NCI-H2107 (cell line): ENCODE results near the gene ZBTB7A.
A peak's percentile ranks its signal among the peaks of the same experiment; 100 is the strongest.

Source experiments
- DNase-seq: peaks from one replicate; lab custom pipeline; 2025; lab: John Stamatoyannopoulos, UW

The ZBTB7A gene

DNA sequence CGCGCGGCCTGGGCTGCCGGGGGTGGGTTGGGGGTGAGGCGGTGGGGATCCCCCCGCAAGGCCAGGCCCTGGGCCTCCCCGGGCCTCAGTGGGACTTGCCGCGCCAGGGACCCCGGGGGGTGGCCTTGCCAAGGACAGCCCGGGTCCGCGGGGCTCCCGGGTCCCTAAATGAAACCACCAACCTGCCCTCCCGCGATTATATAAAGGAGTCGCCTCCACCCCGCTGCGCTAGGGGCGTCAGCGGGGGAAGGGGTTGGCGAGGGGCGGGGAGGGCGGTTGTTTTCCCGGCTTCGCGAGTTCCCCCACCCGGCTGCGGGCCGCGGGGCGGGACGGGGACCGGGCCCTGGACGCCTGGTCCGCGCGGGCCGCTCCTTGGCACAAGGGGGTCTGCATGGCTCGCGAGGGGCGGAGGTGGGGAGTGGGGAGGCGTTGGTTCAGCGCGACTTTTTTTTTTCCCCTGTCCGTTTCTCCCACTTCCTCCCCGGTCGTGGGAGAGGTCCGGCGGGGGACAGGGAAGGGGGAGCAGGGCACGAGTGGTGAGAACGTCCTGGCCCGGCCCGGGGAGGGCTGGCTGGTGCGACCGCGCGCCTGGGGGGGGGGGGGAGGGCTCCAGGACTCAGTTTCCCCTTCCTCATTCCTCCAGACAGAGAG lies 822 bp upstream of the ZBTB7A start:
- no peak for DNase-seq

DNA sequence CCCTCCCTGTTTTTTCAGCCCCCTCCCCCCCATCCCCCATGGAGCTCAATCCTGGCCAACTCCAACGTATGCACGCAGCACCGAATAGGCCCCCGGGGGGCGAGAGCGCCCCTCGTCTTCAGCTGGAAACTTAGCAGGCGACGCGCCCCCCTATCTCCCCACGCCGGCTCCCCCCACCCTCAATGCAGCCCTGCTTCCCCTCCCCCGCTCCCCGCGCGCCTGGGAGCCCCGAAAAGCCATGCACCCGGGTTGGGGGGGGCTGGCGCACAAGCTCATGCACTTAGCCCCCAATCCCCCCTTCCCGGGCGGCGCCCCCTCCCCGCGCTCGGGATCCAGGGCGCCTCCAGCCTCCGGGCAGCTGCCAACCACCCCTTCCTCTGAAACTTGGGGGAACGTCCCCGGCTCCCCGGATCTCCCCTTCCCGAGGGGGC lies 508 bp downstream of the ZBTB7A start:
- no peak for DNase-seq

DNA sequence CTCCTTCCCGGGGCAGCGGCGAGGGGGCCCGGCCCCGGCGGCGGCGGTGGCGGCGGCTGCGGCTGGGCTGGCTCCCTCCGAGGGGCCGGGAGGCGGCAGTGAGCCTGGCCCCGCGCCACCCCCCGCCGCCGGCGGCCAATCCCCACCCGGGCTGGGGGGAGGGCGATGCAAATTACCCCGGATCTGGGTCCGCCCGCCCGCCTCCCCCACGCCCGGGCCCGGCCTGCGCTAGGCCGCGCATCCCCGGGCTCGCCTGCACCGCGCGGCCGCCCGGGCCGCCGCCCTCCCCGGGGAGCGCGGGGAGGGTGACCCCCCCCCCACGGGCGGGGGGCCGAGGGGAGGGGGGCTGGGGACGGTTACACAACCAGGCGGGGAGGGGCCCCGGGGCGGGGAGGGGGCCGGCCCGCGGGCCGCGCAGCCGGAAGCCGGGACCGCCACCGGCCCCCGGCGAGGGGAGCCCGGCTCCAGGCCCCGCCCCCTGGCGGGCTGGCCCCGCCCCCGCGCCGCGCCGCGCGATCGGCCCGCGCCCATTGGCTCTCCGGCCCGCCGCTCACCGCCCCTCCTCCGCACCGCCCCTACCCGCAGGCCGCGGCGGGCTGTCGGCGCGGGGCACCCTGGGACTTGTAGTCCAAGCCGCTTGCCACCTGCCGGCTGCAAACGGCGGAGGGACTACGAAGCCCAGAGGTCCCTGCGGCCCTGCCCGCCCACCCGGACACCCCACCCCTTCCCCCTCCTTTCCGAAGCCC lies 1.1 kb downstream of the ZBTB7A start:
- peak; percentile 91 for DNase-seq

DNA sequence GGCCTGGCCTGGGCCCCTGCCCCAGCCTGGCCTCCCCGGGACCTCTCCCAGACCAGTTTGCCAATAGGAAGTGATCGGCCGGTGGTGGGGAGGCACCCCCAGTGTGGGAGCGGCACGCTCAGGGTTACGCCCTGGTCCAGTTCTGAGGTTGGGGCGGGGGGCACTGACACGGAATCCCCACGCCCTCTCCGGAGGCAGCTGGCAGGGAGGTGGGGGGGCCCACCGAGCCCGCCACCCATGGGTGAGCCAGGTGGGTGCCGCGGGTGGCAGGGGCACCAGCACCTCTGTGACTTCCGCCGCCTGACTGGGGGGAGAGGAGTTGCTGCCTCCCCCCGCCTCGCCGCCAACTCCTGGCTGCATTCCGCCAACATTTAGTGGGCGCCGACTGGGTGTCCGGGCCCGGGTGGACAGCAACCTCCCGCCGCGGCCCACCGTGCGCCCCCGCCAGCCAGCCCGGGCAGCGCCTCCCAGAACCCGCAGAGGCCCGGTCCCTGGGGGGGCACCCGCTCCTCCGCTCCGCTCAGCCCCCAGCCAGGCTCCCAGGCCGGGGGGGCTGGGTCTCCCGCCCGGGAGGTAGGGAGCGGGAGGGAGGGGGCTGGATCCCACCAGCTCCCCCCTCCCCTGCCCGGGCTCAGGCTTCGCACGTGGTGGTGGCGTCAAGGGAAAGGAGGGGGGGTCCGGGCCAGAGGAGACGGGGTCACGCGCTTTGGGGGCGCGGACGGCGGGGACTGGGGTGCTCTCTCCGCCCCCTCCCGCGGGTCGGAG lies 2.0 kb downstream of the ZBTB7A start:
- DNase-seq = no peak

DNA sequence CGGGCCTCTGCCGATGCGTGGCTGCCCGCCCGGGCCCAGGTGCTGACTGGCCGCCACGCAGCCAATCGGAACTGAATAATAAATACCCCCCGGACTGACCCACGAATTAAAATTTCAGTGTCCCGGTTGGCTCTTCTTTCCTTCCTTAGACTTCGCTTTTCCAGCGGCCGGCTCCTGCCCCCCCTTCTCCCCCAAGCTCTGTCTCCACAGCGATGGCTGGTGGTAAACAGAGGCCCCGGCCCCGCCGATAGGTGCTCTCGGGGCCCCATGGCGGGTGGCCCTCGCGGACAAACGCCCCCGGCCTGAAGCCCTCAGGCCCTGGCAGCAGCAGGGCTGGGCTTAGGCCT lies 2.6 kb downstream of the ZBTB7A start:
- no peak for DNase-seq

DNA sequence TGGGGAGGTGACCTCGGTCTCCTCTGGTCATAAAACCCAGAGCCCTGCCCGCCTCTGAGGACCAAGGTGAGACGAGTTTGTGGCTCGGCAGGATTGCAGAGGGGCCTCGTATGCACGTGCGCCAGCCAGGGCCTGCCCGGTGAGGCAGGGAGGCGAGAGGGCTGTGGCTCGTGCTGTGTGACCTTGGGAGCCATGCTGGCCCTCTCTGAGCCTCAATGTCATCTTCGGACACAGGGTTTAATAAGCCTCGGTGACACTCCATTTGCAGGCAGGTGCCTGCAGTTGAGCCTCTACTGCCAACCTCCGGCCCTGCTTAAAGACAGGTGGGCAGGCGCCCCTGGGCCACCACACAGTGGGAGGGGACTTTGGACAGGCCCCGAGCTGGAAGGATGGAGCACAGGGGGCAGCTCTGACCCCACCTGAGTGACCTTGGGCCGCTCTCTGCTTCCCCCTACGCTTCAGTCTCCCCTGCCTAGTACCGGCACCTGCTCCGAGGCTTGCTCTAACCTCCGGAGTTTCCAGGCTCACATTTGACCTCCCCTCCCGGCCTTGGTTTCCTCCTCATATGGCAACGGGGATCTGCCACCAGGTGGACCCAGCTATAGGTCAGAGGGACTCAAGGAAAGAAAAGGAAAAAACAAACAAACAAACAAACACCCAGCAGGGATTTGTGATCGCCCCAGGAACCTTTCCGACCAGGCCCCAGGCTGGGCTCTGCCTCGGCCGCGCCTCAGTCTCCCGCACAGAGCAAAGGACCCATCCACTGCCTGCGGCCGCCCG lies 3.1 kb downstream of the ZBTB7A start:
- no peak for DNase-seq

DNA sequence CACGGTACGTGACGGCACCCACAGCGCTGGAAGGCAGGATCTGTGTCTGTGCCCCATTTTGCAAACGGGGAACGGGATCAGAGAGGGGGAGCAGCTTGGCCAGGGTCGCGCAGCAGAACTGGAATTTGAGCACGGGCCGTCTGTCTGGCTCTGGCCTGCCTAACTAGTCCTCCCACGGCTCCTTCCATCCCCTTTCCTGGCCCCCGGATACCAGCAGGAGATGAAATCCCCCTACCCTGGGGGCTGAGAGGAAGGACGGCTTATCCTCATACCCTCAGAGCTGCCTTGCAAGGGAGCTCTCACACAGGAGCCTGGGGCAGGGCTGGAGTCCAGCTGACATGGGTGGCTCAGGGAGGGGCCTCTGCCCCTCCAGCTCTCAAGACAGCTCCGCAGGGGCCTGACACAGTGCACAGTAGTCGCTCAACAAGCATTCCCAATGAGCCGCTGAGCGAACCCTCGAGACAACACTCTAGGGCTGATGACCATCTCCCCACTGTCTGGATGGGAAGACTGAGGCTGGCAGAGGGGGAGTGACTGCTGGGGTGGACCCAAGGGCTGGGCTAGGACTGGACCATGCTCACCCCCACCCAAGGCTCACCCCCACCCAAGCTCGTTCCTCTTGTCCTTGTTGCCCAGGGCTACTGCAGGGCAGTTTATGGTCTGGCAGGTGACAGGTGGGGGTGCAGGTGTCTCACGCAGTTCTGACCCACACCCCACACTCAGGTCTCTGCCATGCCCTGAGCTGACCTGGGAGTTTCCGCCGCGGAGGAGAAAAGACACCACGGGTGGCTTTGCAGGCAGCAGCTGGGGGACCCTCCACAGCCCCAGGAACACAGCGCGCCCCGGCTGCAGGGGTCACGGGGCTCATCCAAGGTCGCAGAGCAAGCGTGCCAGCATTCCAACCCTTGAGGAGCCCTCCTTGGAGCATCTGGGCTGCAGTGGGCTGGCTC lies 4.0 kb downstream of the ZBTB7A start:
- no peak for DNase-seq

DNA sequence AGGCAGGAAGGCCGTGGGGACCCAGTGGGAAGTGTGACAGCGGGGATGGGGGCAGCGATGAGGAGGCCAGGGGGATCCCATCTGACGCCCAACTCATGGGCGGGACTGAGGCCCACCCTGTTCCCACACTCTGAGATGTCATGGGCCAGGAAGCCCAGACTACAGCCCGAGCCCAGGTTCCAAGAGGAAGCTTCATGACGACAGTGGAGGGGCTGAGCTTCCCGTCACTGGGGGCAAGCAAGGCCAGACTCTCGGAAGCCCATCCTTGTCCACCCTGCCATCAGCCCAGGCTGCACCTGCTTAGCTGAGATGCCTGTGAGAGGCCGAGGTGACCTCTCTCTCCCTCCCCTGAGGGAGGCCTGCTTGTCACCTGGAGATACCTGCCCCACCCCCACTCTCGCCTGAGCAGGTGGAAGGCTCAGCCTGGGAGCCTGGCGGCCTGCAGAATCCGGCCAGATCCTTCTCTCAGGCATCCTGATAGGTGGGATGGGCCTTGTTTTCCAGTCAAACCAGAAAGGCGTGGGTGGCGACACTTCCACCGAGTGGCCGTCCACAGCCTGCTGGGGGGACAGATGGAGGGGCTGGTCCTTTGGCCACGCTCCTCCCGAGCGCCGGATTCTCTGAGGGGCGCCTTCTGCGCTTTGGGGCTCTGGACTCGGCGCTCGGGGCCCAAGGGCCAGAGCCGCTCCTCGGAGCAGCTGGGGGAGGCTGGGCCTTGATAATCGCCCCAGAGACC lies 4.8 kb downstream of the ZBTB7A start:
- no peak for DNase-seq

DNA sequence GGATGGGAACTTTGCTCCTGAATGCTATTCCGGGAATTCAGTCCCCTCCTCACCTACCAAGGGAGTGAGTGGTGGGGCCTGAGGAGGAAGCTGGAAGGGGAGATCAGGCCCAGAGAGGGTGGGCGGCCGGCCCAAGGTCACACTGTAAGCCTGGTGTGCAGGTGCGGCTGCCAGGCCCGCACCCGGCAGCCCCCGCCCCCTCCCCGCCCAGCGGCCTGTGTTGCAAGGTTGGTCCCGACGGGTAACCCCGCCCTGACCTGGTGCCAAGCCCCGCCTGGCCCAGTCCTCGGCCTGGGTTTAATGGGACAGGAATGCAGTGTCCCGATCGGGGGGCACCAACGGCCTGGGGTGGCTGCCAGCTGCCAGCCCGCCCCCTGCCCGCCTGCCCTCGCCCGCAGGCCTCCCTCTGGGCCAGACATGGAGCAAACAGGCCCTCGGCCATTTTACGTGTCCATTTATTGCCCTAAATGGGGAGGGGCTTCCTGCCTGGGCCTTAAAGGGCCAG lies 5.5 kb downstream of the ZBTB7A start:
- no peak for DNase-seq

DNA sequence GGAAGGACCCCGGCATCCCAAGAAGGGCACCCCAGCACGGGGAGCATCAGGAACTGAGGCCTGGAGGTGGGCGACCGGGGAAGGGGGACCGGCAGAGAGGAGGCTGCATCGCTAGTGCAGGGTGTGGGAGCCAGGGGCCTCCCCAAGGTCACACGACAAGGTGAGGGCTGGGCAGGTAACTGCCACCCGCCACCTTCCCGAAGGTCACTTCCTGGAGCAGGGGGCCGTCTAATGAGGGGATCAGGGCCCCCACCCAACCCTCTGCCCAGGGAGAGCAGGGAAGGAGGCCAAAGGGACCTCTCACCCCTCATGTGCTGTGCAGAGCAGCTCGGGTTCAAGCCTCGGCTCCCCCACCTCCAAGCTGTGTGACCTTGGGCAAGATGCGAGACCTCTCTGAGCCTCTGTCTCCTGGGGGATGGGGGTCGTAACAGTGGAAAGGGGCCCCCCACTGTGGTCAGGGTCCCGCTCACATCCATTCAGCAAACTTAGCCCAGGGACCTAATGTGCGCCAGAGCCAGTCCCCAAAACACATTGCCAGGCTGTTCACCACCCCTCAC lies 6.0 kb downstream of the ZBTB7A start:
- DNase-seq = no peak

DNA sequence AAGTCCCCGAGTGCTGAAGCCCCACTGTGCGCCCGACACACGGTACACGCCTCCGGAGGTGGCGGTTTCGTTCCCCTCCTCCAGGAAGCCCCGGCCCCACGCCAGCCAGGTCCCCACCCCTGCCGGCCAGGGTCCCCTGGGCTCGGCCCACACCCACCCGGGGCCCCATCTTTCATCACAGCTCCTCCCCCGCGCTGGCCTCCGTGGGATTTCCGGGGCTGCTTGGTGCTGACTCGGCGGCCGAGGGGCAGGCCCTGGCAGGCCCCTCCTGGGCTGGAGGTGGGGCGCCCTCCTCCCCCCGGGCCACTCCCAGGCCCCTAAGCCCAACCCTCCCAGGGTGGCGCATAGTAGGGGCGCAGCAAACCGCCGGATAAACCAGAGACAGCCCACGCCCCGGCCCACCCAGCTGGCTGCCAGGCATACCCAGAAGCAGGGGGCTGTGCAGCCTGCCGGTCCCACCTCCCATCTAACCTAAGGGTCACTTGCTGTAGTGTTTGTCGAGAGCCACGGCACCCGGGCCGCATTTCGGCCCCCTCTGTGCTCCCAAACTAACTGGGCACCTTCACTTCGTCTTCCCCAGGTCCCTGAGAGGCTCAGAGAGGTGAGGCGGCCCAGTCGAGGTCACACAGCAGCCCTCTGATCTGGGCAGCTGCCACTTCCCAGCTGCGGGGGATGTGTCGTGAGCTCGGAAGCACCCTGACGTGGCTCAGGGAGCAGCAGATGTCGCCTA lies 6.6 kb downstream of the ZBTB7A start:
- no peak for DNase-seq

DNA sequence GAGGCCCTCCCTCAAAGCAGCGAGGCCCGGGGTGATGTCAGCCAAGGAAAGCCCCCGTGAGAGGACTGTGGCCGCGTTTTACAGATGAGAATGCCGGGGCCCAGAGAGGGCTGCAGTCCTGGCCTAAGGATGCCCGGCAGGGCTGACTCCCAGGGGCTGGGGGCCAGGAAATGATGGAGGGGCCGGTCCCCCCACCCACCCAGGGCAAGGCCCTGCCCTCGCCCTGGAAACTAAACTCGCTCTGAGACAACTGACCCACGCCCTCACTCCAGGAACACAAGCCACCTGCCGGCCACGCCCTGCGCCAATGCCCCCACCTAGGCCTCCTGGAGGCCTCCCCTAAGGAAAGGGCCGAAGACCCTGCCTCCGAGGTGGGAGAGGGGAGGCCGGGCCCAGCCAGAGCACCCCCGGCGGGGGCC lies 7.2 kb downstream of the ZBTB7A start:
- DNase-seq = no peak

DNA sequence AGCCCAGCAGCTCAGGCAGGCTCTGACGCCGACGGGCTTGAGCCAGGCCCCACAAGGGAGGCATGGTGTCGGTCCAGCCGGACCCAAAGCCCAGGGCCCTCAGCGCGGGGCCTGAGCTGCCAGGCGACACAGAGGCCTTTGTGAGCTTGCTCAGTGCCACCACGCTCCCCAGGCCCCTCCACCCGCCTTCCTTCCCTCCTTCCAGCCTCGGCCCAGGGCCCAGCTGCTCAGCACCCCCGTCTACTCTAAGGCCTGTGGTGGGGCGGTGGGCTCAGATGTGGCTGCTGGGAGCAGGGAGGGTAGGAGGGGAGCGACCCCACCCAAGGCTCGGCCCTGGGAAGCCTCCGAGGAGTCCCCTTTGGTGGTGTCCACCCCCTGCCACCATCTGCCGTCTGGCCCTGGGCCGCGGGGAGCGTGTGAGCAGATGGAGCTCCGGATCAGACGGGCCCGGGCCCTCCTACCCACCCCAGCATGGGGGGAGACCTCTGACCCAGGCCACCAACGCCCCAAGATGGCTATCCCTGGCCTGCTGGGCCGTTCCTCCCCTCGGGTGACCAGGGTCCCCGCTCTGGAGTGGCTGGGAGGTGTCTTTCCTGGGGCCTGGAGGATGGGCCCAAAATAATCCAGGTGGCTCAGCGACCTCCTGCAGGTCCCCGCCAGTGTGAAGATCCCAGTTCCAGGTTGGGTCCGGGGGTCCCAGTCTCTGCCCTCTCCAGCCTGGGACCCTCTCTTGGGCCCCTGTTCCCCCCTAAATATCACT lies 7.8 kb downstream of the ZBTB7A start:
- no peak for DNase-seq

DNA sequence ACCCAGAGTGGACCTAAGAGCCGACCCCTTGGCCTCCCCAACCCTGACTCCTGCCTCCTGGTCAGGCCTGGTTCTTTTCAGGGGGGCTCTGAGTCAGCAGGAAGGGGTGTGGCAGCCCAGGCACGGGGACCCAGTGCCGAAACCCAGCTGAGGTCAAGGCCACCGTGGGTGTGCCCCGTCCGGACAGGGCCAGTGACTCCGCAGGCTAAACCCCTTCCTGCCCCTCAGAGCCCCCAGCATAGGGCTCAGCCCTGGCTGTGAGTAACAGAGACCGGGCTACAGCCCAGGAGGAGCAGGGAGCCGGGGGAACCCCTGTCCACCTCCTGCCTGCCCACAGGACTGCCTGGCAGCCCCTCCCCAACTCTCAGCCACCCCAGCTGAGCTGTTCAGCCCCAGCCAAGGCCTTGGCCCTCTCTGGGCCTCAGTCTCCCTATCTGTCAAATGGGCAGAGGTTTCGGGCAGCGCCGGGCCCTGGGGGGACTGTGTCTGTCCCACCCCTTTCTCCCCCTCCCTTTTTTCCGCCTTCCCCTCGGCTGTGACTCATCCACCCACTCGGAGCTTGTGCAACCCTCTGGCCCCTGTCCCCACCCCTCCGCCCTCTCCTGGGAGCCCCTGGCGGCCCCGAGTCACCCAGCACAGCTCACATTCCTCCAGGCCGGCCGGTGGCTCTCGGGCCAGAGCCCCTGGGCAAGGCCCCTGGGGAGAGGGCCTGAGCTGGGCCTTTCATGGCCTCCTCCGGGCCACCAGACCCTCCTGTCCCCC lies 8.6 kb downstream of the ZBTB7A start:
- no peak for DNase-seq

DNA sequence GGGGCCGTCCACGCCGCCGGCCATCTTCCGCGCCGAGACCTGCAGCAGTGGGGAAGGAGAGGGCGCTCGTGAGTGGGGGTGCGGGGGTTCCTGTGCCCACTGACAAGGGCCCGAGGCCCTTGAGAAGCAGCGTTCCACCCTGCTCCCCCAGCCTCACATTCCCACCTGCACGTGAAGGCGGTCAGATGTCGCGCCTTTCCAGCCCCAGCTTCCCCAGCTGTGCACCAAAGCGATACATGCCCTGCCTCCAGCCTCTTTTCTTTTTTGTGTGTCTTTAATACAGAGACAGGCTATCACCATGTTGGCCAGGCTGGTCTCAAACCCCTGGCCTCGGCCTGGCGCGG lies 11.5 kb downstream of the ZBTB7A start:
- DNase-seq = no peak

DNA sequence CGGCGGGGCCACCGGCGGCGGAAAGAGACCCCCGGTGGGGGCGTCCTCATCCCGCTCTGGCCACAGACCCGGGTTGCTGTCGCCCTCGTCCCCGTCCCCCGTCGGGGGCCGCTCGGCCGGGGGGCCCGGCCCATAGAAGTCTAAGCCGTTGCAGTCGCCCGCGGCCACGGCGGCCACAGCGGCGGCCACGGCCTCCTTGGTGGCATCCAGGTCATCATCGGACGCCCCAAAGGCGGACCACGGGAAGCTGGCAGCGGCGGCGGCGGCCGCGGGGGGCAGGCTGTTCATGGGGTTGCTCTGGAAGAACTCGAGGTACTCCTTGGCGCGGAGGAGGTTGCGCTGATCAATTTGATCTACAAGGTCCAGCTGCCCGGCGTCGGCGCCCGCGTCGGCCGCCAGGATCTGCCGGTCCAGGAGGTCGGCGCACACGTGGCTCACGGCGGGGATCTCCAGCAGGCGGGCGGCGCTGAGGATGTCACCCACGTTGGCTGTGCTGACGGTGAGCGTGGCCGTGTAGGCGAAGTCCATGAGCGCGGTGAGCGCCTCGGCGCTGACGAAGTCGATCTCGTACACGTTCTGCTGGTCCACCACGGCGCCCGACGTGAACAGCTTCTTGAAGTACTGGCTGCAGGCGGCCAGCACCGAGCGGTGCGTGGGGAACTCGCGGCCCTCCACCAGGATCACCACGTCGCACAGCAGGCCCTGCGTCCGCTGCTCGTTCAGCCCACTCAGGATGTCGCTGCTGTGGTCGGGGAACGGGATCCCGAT lies 12.1 kb downstream of the ZBTB7A start:
- DNase-seq = no peak
